ENCODE measurements around the gene SPATA21.

Gene SPATA21

GRCh38 chr1:16450863-16451481 is 13.7 kb upstream of the SPATA21 start:
- DNase-seq = no peak

DNA sequence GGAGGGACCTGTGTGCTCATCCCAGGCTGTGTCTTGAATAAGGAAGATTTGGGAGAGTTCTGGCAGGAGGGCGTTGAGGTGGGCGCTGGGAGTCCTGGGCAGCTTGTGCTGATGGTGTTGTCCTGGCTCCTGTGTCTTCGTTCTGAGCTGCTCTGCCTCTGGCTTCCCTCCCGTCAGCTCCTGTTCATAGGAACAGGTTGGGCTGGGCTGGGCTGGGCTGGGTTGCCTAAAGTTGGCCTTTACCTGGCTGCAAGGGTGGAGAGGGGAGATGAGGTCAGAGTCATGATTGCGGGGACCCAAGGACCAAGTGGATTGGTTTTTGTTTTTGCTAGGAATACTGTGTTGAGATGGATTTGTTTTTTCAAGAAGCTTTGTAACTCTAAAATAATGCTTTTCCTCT is 12.4 kb upstream of the SPATA21 start:
- no peak for DNase-seq

DNA sequence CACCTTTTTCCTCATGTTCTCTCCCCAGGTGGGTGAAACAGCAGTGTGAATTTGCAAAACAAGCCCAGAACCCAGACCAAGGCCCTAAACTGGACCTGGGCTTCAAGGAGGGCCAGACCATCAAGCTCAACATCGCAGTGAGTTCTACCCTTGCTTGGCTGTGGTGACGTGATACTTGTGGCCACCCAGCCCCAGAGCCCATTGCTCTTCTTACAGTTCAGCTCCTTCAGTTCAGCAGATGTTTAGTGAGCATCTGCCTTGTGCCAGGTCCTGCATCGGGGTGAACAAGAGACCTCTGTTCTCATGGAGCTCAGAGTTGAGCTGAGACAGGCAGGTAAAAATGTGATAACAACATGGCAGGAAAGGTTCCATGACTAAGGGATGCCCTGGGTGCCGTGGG is 11.8 kb upstream of the SPATA21 start:
- no peak for DNase-seq

- no peak for DNase-seq
These were observed 10.4 kb upstream of the SPATA21 start for GRCh38 chr1:16447641-16448040.

DNA sequence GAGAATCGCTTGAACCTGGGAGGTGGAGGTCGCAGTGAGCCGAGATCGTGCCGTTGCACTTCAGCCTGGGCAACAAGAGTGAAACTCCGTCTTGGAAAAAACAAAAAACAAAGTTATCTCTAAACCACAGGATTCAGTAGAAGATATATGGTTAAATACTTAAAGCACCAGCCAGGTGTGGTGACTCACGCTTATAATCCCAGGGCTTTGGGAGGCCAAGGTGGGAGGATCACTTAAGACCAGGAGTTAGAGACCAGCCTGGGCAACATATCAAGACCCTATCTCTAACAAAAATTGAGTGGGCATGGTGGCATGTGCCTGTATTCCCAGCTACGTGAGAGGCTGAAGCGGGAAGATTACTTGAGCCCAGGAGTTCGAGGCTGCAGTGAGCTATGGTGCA is 8.9 kb upstream of the SPATA21 start:
- no peak for DNase-seq

- no peak for DNase-seq
These were observed 7.8 kb upstream of the SPATA21 start for GRCh38 chr1:16445052-16445451.

DNA sequence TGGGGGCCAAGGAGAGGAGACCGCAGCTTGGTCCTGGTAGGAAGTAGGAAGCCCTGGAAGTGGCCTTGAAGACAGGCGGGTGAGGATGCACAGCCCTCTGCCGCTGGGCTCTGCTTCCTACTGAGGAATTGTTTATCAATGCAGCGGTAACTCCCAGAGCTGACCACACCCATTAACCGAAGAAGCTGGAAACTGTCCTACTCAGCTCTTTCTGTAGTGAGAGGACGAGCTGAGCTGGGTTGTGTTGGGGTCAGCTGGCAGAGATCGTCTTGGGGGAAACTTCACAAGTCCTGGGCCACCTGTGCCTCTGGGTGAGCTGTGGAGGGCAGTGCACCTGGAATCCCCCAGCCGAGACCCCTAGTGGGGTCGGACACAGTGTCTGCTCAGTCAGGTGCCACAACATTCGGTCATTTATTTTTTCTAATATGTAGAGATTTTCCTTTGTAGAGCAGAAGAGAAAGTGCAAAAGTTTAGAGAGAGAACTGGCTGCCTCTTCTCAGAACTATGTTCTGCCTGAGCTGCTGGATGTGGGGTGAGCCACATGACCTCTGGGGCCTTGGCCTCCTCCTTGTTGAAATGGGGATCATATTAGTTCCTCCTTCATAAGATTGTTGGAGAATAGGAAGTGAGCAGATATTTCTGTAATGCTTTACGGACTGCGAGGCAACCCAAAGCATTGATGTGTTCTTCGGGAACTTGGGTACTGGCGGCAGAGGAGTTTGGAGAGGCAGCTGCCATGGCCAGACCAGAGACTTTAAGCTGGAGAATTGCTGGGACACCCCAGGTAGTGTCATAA is 6.9 kb upstream of the SPATA21 start:
- no peak for DNase-seq

DNA sequence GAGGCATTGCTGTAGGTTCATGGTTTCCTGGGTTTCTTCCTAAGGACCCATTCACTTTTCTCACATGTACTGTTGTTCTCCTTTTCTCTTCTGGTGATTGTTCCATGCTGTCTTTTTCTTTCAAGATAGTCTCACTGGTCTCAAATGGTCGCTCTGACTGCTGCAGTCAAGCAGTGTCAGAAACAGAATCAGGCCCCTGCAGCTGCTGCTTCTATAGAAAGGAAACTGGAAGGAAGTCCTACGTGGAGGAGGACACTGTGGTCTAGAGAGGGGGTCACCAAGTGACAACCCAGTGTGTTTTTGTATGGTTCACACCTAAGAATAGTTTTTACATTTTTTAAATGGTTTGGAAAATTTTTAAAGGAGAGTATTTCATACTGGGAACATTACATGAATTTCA is 5.7 kb upstream of the SPATA21 start:
- DNase-seq = no peak

DNA sequence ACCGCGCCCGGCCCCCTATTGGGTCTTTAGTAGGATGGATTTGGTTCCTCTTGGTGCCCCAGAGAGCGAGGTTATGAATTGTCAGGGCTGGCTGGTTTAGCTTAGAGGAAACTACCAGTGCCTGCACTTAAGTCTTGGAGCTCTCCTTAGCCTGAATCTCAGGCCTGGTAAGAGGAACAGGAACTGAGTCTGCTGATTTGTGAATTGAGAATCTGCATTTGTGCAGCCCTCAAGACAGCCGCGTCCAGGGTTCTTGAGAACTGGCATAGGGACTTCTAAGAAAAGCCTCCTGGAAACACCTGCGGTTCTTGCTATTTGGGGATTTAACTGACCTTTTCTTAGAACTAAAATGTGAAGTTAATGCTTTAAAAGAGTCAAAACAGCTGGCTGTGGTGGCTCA is 5.0 kb upstream of the SPATA21 start:
- DNase-seq = no peak

- DNase-seq = no peak
These were observed 4.0 kb upstream of the SPATA21 start for GRCh38 chr1:16441282-16441665.

DNA sequence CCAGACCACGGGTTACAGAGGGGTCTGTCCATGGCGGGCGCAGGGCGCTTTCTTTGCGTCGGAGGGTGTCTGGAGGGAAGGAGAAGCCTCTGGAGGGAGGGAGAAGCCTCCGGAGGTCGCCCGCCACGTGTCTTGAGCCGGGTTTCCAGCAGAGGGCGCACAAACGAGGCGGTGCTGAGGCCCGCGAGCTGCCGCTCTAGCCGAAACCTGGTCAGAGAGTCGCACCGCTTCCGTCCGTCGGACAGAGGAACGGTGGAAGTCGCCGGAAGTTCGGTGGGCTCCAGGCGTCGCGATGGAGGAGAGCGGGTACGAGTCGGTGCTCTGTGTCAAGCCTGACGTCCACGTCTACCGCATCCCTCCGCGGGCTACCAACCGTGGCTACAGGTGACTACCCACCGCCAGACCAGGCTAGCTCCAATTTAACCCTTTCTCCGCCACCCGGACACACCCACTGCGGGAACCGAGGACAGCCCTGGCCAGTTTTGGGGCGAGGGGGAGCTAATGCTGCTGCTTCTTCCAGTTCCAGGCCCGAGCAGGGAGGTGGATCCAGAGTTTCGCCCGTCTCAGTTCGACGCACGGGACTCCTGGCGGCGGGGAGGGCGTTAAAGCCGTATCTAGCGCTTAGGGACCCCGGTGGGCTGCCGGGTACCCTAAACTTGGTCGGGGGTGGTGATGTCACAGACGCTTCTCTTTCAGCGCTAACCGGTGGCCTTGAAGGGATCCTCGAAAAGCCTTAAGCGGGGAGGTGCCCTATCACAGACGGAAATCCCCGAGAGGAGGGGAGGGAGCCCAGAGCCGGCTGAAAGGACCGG is 3.5 kb upstream of the SPATA21 start, which contains the start of gene NECAP2:
NECAP2 (plus strand) TSS at position 255 of the 812 bp plus-strand sequence; CDS start at position 293, 38 bp downstream.
- peak; percentile 91 for DNase-seq

- DNase-seq = no peak
These were observed 2.9 kb upstream of the SPATA21 start for GRCh38 chr1:16440131-16440469.

GRCh38 chr1:16438924-16439323 is 1.7 kb upstream of the SPATA21 start:
- no peak for DNase-seq

DNA sequence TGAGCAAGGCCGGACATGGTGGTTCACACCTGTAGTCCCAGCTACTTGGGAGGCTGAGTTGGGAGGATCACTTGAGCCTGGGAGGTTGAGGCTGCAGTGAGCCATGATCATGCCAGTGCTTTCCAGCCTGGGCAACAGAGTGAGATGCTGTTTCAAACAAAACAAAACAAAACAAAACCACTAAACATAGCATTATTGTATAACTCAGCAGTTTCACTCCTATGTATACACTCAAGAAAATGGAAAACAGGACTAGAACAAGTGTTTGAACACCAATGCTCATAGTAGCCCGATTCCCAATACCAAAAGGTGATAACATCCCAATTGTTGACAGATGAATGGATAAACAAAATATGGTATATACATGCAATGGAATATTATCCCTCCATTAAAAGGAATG is 1.3 kb upstream of the SPATA21 start:
- no peak for DNase-seq

DNA sequence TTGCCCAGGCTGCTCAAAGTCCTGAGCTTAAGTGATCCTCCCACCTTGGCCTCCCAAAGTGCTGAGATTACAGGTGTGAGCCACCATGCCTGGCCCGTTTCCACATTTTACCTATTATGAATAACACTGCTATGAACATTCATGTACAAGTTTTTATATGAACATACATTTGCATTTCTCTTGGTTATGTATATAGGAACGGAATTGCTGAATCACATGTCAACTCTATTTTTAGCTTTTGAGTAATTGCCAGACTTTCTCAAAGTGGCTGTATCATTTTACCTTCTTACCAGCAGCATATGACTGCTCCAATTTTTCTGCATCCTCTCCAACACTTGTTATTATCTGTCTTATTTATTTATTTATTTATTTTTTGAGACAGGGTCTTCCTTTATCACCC is 2.7 kb downstream of the SPATA21 start:
- peak; percentile 41 for DNase-seq

GRCh38 chr1:16434007-16434406 is 3.2 kb downstream of the SPATA21 start:
- no peak for DNase-seq

- DNase-seq = no peak
These were observed 4.2 kb downstream of the SPATA21 start for GRCh38 chr1:16433030-16433429.

DNA sequence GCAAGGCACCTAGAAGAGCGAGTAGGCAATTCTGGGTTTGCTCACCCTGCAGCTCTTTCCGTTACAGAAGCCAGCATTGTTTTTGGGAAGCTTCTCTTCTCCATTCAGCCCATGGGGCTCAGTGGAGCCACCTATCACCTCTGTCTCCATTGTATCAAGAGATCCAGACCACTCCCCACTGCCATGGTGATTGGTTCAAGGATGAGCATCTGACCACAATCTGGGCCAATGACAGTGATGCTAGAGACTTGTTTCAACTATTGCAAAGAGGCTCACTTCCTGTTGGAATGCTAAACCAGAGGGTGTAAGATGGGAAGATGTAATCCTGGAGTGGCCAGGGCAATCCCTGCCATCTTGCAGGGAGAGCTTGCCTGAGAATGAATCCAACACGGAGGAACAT is 6.6 kb downstream of the SPATA21 start:
- DNase-seq = peak; percentile 6

- DNase-seq = no peak
These were observed 11.8 kb downstream of the SPATA21 start for GRCh38 chr1:16425125-16426025.

DNA sequence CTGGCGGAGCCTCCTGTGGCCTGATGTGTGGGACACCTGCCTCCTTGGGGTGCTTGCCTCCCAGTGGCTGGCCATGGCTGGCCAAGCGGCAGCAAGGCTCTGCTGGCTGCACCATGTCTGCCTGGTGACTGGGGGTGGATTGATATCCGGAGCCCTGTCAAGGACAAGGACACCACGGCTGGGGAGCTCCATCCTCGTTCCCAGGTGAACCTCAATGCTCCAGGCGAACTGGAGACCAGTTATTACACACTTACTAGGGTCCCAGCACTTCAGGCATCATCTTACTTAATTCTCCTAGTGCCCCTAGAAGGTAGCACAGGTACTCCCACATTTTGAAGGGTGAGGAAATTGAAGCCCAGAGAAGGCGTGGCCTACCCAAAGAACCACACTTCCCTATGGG is 15.2 kb downstream of the SPATA21 start:
- no peak for DNase-seq

GRCh38 chr1:16421201-16421600 is 16.0 kb downstream of the SPATA21 start:
- no peak for DNase-seq

DNA sequence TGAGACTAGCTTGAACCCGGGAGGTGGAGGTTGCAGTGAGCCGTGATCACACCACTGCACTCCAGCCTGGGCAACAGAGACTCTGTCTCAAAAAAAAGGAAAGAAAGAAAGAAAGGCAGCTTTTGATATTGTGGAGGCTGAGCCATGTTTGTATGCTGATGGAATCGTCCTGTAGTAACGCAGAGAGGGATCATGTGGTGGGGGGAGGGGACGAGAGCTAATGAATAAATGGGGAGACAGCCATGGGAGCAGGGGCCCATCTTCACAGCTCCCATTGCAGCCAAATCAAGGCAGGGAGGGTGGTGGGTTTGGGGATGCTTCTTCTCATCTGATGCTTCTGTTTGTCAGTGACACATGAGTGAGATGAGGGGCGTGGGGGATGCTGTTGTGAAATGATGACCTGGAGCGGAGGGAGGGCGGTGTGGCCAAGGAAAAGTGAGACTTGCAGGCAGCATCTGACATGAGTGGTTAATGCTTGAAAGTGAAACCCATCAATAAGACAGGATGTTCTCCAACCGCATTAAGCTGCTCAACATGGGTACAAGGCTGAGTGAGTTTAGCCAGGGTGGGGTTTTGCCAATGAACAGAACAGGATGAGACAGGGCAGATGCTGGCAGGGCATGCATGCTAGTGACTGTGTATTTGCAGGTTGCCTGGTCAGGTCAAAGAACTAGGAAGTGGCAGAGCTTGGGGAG is 16.7 kb downstream of the SPATA21 start:
- no peak for DNase-seq
